HG03520 (cell line): ENCODE data around the gene COL8A1.
"Not testable (repeated sequence)": the region's sequence is repeated elsewhere in the genome, so short reads cannot be mapped to it uniquely, and the experiment has no call there.

Experiments
- ATAC-seq: cut with Tn5 transposase; IDR thresholded peaks from one replicate; pipeline ENCODE4 v1.9.1; 2021; ENCODE audit warnings: mild to moderate bottlenecking, moderate library complexity; ENCODE audit not compliant: unreplicated experiment

The COL8A1 gene

GRCh38 chr3:99638167-99638948 is at the start of gene COL8A1:
COL8A1 (plus strand) TSS chr3:99638594; CDS start chr3:99790683, 152,089 bp downstream.
- ATAC-seq, result no peak

- ATAC-seq, result not testable (repeated sequence)
Observed at GRCh38 chr3:99589168-99589567, 49.2 kb upstream of the COL8A1 start.

- ATAC-seq, result no peak
Observed at GRCh38 chr3:99599894-99600293, 38.5 kb upstream of the COL8A1 start.

- ATAC-seq, result no peak
Observed at GRCh38 chr3:99601515-99601914, 36.9 kb upstream of the COL8A1 start.

- ATAC-seq, result no peak
Observed at GRCh38 chr3:99602183-99602582, 36.2 kb upstream of the COL8A1 start.

GRCh38 chr3:99607151-99607550 is 31.2 kb upstream of the COL8A1 start:
- ATAC-seq, result peak; percentile 85

GRCh38 chr3:99614768-99615167 is 23.6 kb upstream of the COL8A1 start:
- no peak for ATAC-seq

GRCh38 chr3:99620077-99620767 is 18.2 kb upstream of the COL8A1 start:
- no peak for ATAC-seq

GRCh38 chr3:99620976-99621375 is 17.4 kb upstream of the COL8A1 start:
- ATAC-seq, result no peak

GRCh38 chr3:99624496-99625236 is 13.7 kb upstream of the COL8A1 start:
- peak; percentile 38 for ATAC-seq

- peak; percentile 17 for ATAC-seq
Observed at GRCh38 chr3:99625237-99625622, 13.2 kb upstream of the COL8A1 start.

GRCh38 chr3:99625643-99626416 is 12.6 kb upstream of the COL8A1 start:
- no peak for ATAC-seq

GRCh38 chr3:99626417-99626788 is 12.0 kb upstream of the COL8A1 start:
- ATAC-seq, result no peak

- ATAC-seq, result no peak
Observed at GRCh38 chr3:99627062-99627826, 11.2 kb upstream of the COL8A1 start.

GRCh38 chr3:99630815-99631214 is 7.6 kb upstream of the COL8A1 start:
- no peak for ATAC-seq

- ATAC-seq, result peak; percentile 45
Observed at GRCh38 chr3:99633887-99634558, 4.4 kb upstream of the COL8A1 start.

- ATAC-seq, result no peak
Observed at GRCh38 chr3:99634881-99635280, 3.5 kb upstream of the COL8A1 start.

GRCh38 chr3:99635348-99635747 is 3.0 kb upstream of the COL8A1 start:
- ATAC-seq, result no peak

GRCh38 chr3:99637016-99637367 is 1.4 kb upstream of the COL8A1 start:
- ATAC-seq, result no peak
